Sigmoid colon (tissue), 3 donors: Measurements from ENCODE around the gene CAGE1.

Experiments
- CTCF ChIP-seq, 4 experiments: fragments of 450-650 bp in 3 of 4; fragments of 200-600 bp in 1 of 4; IDR thresholded peaks; one replicate each; pipeline ENCODE4 v1.5.1; 2016 to 2019; ENCODE audit warnings: antibody characterized with exemption in 4 of 4, mild to moderate bottlenecking in 3 of 4, moderate library complexity in 2 of 4
- POLR2A ChIP-seq, 2 donors: fragments of 450-650 bp; IDR thresholded peaks; one replicate each; pipeline ENCODE4 v1.6.1; 2016; ENCODE audit warnings: antibody characterized with exemption in 2 of 2, mild to moderate bottlenecking in 2 of 2, moderate library complexity in 2 of 2

DNA sequence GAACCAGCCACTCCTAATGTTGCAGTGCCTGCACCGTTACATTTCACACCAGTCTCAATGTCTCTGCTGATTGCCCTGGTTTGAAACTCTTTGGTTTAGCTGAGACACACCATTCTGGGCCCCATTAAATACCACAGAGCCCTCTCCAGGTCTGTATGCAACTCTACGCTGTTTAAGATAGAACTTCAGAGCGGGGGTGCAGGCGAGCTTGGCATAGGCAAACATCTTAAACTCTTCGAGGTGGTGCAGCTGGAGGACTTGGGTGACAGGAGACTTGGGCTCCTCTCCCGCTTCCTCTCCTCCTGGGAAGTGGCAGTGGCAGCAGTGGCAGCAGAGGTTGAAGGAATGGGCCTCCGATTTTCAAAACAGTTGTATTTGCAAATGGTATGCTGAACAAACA lies 58.1 kb downstream of the CAGE1 start:
- no peak for TF ChIP-seq CTCF (IDR thresholded peaks at IDR 0.05)
- TF ChIP-seq POLR2A (IDR thresholded peaks at IDR 0.05), result no peak
